ENCODE results near the gene RUNX3.
A peak's percentile ranks its signal among the peaks of the same experiment; 100 is the strongest.

DNA sequence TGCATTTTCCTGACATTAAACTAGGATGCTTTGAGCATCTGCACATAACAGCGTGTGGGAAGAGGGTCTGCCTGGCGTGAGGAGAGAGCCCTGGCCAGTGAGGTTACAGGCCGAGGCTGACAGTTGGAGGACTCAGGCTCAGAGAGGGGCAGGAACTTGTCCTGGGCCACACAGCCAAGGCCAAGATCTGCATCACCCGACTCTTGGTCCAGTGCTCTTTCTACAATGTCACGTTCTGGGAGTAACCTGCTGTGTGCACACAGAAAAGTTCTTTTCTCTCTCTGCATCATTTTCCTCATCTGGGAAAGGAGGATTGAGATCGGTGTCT lies 42.8 kb upstream of the RUNX3 start:
- no peak for TF ChIP-seq SALL2 (tag by site-specific recombination; IDR thresholded peaks at IDR 0.05; ENCODE audit: borderline replicate concordance)
- TF ChIP-seq ZNF768 (tag by site-specific recombination; IDR thresholded peaks at IDR 0.05), result 0 out of 2 replicates have a peak, but pooled peaks have one; percentile 8
- TF ChIP-seq, protein P1, sequence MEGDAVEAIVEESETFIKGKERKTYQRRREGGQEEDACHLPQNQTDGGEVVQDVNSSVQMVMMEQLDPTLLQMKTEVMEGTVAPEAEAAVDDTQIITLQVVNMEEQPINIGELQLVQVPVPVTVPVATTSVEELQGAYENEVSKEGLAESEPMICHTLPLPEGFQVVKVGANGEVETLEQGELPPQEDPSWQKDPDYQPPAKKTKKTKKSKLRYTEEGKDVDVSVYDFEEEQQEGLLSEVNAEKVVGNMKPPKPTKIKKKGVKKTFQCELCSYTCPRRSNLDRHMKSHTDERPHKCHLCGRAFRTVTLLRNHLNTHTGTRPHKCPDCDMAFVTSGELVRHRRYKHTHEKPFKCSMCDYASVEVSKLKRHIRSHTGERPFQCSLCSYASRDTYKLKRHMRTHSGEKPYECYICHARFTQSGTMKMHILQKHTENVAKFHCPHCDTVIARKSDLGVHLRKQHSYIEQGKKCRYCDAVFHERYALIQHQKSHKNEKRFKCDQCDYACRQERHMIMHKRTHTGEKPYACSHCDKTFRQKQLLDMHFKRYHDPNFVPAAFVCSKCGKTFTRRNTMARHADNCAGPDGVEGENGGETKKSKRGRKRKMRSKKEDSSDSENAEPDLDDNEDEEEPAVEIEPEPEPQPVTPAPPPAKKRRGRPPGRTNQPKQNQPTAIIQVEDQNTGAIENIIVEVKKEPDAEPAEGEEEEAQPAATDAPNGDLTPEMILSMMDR (tag by site-specific recombination; IDR thresholded peaks at IDR 0.05), result no peak
- no peak for TF ChIP-seq ZNF155 (tag by site-specific recombination; IDR thresholded peaks at IDR 0.05)
- no peak for TF ChIP-seq KLF10 (tag by site-specific recombination; IDR thresholded peaks at IDR 0.05)
- no peak for TF ChIP-seq ZNF221 (tag by site-specific recombination; IDR thresholded peaks at IDR 0.05; ENCODE audit: borderline replicate concordance)
- no peak for TF ChIP-seq GLI2 (tag by site-specific recombination; IDR thresholded peaks at IDR 0.05; ENCODE audit: borderline replicate concordance, low read depth)
- TF ChIP-seq ZNF530 (tag by site-specific recombination; IDR thresholded peaks at IDR 0.05; ENCODE audit: low read depth), result no peak
- TF ChIP-seq ZNF391 (tag by site-specific recombination; IDR thresholded peaks at IDR 0.05; ENCODE audit: borderline replicate concordance, low read depth), result no peak
- TF ChIP-seq ZBTB11 (tag by site-specific recombination; conservative IDR thresholded peaks at IDR 0.05; ENCODE audit: low read depth), result no peak

Measured in HEK293 (cell line).